ENCODE results near the gene HSFX3. TPM values are rescaled to one million over a fixed set of nuclear protein-coding genes. Genes with fewer than 3 reads are reported as not detected.

Gene HSFX3
- polyA plus RNA-seq, 3 donors: not detected

GRCh38 chrX:149518236-149518635 lies 31.5 kb downstream of the HSFX3 start:
- Histone ChIP-seq H3K4me2 (replicated peaks; ENCODE audit: extremely low read depth, low read length, poor library complexity, severe bottlenecking) (no peak overlapping the region), H3K27me3 (ENCODE audit: control insufficient read depth in 2 of 2, insufficient read depth in 2 of 2, low read length in 2 of 2) (peaks cover 0 to 2% of the 10 kb centered on the region in 2 donors), H3K36me3 (replicated peaks in 1 of 2; ENCODE audit: control insufficient read depth in 1 of 2, insufficient read depth in 2 of 2, low read length in 2 of 2) (no peaks in the 10 kb centered on the region), H4K20me1 (ENCODE audit: insufficient read depth, low read length) (no peaks in the 10 kb centered on the region), H3K4me3 (replicated peaks in 1 of 3; ENCODE audit: low read depth in 2 of 3, low read length in 3 of 3) (no peak overlapping the region), H3K9ac (ENCODE audit: insufficient read depth, low read length, poor library complexity, severe bottlenecking) (no peak overlapping the region), H3K79me2 (ENCODE audit: insufficient read depth, low read length) (no peaks in the 10 kb centered on the region), H3K4me1 (ENCODE audit: control insufficient read depth in 1 of 2, insufficient read depth in 2 of 2, low read length in 2 of 2) (peaks cover 12 to 18% of the 10 kb centered on the region in 2 donors), H3K27ac (ENCODE audit: low read depth in 1 of 2, low read length in 2 of 2) (no peak overlapping the region), H3K9me3 (replicated peaks in 1 of 2; ENCODE audit: control insufficient read depth in 1 of 2, insufficient read depth in 1 of 2, low read length in 2 of 2) (no peaks in the 10 kb centered on the region), H2AFZ (ENCODE audit: insufficient read depth, low read depth, low read length, poor library complexity, severe bottlenecking) (no peak overlapping the region)
- TF ChIP-seq, protein P1, sequence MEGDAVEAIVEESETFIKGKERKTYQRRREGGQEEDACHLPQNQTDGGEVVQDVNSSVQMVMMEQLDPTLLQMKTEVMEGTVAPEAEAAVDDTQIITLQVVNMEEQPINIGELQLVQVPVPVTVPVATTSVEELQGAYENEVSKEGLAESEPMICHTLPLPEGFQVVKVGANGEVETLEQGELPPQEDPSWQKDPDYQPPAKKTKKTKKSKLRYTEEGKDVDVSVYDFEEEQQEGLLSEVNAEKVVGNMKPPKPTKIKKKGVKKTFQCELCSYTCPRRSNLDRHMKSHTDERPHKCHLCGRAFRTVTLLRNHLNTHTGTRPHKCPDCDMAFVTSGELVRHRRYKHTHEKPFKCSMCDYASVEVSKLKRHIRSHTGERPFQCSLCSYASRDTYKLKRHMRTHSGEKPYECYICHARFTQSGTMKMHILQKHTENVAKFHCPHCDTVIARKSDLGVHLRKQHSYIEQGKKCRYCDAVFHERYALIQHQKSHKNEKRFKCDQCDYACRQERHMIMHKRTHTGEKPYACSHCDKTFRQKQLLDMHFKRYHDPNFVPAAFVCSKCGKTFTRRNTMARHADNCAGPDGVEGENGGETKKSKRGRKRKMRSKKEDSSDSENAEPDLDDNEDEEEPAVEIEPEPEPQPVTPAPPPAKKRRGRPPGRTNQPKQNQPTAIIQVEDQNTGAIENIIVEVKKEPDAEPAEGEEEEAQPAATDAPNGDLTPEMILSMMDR (IDR thresholded peaks at IDR 0.05): no peak
- WGBS (ENCODE audit: insufficient coverage): no CpG with 5 or more reads among the region's 7 CpGs
- intact Hi-C loops (cut with micrococcal nuclease): no loop called here
- H3K9me3 Mint-ChIP-seq: peaks cover 0 to 5% (median 0%) of the 10 kb centered on the region in 7 donors
- no peak overlapping the region for H3K27ac Mint-ChIP-seq
- no peaks in the 10 kb centered on the region for H3K36me3 Mint-ChIP-seq
- peaks cover 3 to 14% (median 13%) of the 10 kb centered on the region in 3 donors for H3K27me3 Mint-ChIP-seq (ENCODE audit: low read depth in 3 of 3)
- DNase-seq: no peak
- peaks cover 24% of the 10 kb centered on the region for H3K4me1 Mint-ChIP-seq
- no peak overlapping the region for H3K4me3 Mint-ChIP-seq

DNA sequence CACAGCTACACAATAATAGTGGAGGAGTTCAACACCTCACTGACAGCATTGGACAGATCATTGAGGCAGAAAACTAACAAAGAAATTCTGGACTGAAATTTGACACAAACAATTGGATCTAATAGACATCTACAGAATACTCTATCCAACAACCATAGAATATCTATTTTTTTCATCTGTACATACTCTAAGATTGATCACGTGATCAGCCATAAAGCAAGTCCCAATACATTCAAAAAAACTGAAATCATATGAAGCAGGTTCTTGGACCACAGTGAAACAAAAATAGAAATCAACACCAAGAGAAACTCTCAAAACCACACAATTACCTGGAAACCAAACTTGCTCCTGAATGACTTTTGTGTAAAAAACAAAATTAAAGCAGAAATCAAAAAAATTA lies 32.4 kb downstream of the HSFX3 start:
- Mint-ChIP-seq H3K36me3 (no peaks in the 10 kb centered on the region), H3K27ac (no peak overlapping the region), H3K4me1 (peaks cover 25% of the 10 kb centered on the region), H3K9me3 (peaks cover 0 to 5% (median 0%) of the 10 kb centered on the region in 7 donors), H3K4me3 (no peak overlapping the region), H3K27me3 (ENCODE audit: low read depth in 3 of 3) (peaks cover 3 to 14% (median 13%) of the 10 kb centered on the region in 3 donors)
- TF ChIP-seq, protein P1 (IDR thresholded peaks at IDR 0.05): no peak
- no CpG with 5 or more reads among the region's 1 CpG for WGBS (ENCODE audit: insufficient coverage)
- no peak overlapping the region for H3K9ac ChIP-seq (ENCODE audit: insufficient read depth, low read length, poor library complexity, severe bottlenecking)
- no peak overlapping the region for H3K4me2 ChIP-seq (replicated peaks; ENCODE audit: extremely low read depth, low read length, poor library complexity, severe bottlenecking)
- H3K27me3 ChIP-seq (ENCODE audit: control insufficient read depth in 2 of 2, insufficient read depth in 2 of 2, low read length in 2 of 2): peaks cover 0 to 2% of the 10 kb centered on the region in 2 donors
- no peak overlapping the region for H3K27ac ChIP-seq (ENCODE audit: low read depth in 1 of 2, low read length in 2 of 2)
- no peak for DNase-seq
- H2AFZ ChIP-seq (ENCODE audit: insufficient read depth, low read depth, low read length, poor library complexity, severe bottlenecking): no peak overlapping the region
- H3K9me3 ChIP-seq (replicated peaks in 1 of 2; ENCODE audit: control insufficient read depth in 1 of 2, insufficient read depth in 1 of 2, low read length in 2 of 2): no peaks in the 10 kb centered on the region
- H3K4me1 ChIP-seq (ENCODE audit: control insufficient read depth in 1 of 2, insufficient read depth in 2 of 2, low read length in 2 of 2): peaks cover 12 to 18% of the 10 kb centered on the region in 2 donors
- intact Hi-C loops (cut with micrococcal nuclease): no loop called here
- no peak overlapping the region for H3K4me3 ChIP-seq (replicated peaks in 1 of 3; ENCODE audit: low read depth in 2 of 3, low read length in 3 of 3)
- H3K36me3 ChIP-seq (replicated peaks in 1 of 2; ENCODE audit: control insufficient read depth in 1 of 2, insufficient read depth in 2 of 2, low read length in 2 of 2): no peaks in the 10 kb centered on the region
- H3K79me2 ChIP-seq (ENCODE audit: insufficient read depth, low read length): no peaks in the 10 kb centered on the region
- no peaks in the 10 kb centered on the region for H4K20me1 ChIP-seq (ENCODE audit: insufficient read depth, low read length)

All from CD14-positive monocyte (primary cell).